Measurements from ENCODE around the gene HAPSTR1.

DNA sequence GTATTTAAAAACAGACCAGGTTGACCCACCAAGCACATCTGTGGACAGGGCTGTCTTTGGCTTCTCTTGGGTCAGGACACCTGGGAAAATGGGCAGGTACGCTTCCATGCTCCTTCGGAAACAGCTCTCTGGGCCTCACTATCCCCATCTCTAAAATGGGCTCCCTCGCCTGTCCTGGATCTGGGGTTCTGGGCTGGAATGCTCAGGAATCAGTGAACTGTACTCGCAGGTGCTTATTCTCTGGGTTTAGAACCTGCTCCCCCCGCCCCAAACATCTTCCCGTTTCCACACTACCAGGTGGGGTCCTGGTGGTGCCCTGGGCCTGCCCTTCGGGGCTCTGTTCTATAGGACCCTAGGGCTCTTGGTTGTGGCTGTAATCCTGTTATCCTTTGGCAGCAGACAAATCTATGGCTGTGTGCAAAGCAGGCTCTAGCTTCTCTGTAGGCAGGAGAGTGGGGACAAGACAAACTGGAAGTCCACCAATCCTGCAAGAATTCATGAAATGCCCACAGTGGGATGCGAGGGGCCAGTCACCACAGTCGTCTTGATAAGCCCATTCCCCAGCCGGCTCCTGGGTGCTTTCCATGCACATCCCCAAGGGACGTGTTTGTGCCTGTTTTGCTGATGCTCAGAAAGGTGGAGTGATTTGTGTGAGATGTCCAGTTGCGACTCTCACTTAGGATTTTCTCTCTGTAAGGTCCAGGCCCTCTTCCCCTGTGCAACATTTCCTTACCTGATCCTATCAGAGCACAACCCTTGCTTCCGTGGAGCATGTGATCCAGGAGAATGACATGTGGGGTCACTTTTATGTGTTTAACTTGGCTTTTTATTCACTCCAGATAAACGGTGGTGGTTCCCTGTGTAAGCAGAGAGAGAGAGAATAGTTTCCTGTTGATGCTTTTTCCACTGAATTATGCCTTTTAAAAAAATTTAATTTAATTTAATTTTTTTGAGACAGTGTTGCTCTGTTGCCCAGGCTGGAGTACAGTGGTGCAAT lies 37.2 kb downstream of the HAPSTR1 start:
- TF ChIP-seq, protein P1, sequence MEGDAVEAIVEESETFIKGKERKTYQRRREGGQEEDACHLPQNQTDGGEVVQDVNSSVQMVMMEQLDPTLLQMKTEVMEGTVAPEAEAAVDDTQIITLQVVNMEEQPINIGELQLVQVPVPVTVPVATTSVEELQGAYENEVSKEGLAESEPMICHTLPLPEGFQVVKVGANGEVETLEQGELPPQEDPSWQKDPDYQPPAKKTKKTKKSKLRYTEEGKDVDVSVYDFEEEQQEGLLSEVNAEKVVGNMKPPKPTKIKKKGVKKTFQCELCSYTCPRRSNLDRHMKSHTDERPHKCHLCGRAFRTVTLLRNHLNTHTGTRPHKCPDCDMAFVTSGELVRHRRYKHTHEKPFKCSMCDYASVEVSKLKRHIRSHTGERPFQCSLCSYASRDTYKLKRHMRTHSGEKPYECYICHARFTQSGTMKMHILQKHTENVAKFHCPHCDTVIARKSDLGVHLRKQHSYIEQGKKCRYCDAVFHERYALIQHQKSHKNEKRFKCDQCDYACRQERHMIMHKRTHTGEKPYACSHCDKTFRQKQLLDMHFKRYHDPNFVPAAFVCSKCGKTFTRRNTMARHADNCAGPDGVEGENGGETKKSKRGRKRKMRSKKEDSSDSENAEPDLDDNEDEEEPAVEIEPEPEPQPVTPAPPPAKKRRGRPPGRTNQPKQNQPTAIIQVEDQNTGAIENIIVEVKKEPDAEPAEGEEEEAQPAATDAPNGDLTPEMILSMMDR (IDR thresholded peaks at IDR 0.05): no peak
- TF ChIP-seq POLR2A (IDR thresholded peaks at IDR 0.05): no peak

Data from heart left ventricle (tissue), 13 donors.